GM23338 (cell line): ENCODE measurements around the gene SPATC1L. TPM values are rescaled to one million over a fixed set of nuclear protein-coding genes. Genes with fewer than 3 reads are reported as not detected.

Source experiments
- ATAC-seq: fragments of 200-7000 bp; cut with Tn5 transposase; 3 replicates; pipeline ENCODE4 v1.9.1; 2020
- DNase-seq: peaks from one replicate; pipeline ENCODE4 v3.0.0-alpha.2; 2015; ENCODE audit warnings: low spot score
- H2AFZ ChIP-seq: fragments of 200-600 bp; sonication (generic); 2 replicates; pipeline ENCODE4 v1.8.0; 2016; ENCODE audit warnings: antibody characterized with exemption, mild to moderate bottlenecking, moderate library complexity
- H3F3A ChIP-seq: fragments of 200-600 bp; sonication (generic); replicated peaks from 2 replicates; pipeline ENCODE4 v1.8.0; 2017; ENCODE audit warnings: antibody characterized with exemption, mixed run types, low read depth
- H3K27ac ChIP-seq: fragments of 200-600 bp; sonication (generic); 2 replicates; pipeline ENCODE4 v1.6.1; 2016; ENCODE audit warnings: low read depth
- H3K27me3 ChIP-seq: fragments of 200-600 bp; sonication (generic); 2 replicates; pipeline ENCODE4 v1.8.0; 2016; ENCODE audit warnings: mild to moderate bottlenecking, mixed run types, moderate library complexity; ENCODE audit not compliant: insufficient read depth
- H3K36me3 ChIP-seq: fragments of 200-600 bp; sonication (generic); 2 replicates; pipeline ENCODE4 v1.8.0; 2016; ENCODE audit warnings: mild to moderate bottlenecking; ENCODE audit not compliant: insufficient read depth
- H3K4me1 ChIP-seq: fragments of 200-600 bp; sonication (generic); 2 replicates; pipeline ENCODE4 v1.8.0; 2016; ENCODE audit warnings: mild to moderate bottlenecking, moderate library complexity; ENCODE audit not compliant: insufficient read depth
- H3K4me2 ChIP-seq: fragments of 200-600 bp; sonication (generic); 2 replicates; pipeline ENCODE4 v1.7.1; 2017; ENCODE audit warnings: mixed run types
- H3K4me3 ChIP-seq: fragments of 200-600 bp; sonication (generic); 2 replicates; pipeline ENCODE4 v1.6.1; 2016; ENCODE audit warnings: mixed run types
- H3K79me2 ChIP-seq: fragments of 200-600 bp; sonication (generic); replicated peaks from 2 replicates; pipeline ENCODE4 v1.8.0; 2017; ENCODE audit warnings: mild to moderate bottlenecking; ENCODE audit not compliant: insufficient read depth
- H3K9me2 ChIP-seq: fragments of 200-600 bp; sonication (generic); 2 replicates; pipeline ENCODE4 v1.8.0; 2017; ENCODE audit not compliant: insufficient read depth
- H4K20me1 ChIP-seq: fragments of 200-600 bp; sonication (generic); replicated peaks from 2 replicates; pipeline ENCODE4 v1.8.0; 2017; ENCODE audit warnings: mild to moderate bottlenecking; ENCODE audit not compliant: insufficient read depth
- H3K27ac Mint-ChIP-seq: 2 replicates; pipeline ENCODE4 v1.8.0; 2020; ENCODE audit warnings: inconsistent platforms, mild to moderate bottlenecking, moderate library complexity, mixed read lengths
- H3K27me3 Mint-ChIP-seq: 3 replicates; pipeline ENCODE4 v1.8.0; 2022; ENCODE audit warnings: low read depth, mild to moderate bottlenecking, moderate library complexity, mixed read lengths, inconsistent platforms; ENCODE audit not compliant: insufficient read depth, poor library complexity
- H3K36me3 Mint-ChIP-seq: 3 replicates; pipeline ENCODE4 v1.8.0; 2021; ENCODE audit warnings: low read depth, mild to moderate bottlenecking, inconsistent platforms, moderate library complexity, mixed read lengths
- H3K4me1 Mint-ChIP-seq: 3 replicates; pipeline ENCODE4 v1.8.0; 2020; ENCODE audit warnings: mild to moderate bottlenecking, inconsistent platforms, mixed read lengths
- H3K4me3 Mint-ChIP-seq: 3 replicates; pipeline ENCODE4 v1.8.0; 2021; ENCODE audit warnings: moderate library complexity, mild to moderate bottlenecking, inconsistent platforms, mixed read lengths
- H3K9me3 Mint-ChIP-seq: 3 replicates; pipeline ENCODE4 v1.8.0; 2020; ENCODE audit warnings: moderate library complexity, mild to moderate bottlenecking, inconsistent platforms, mixed read lengths
- CREB1 ChIP-seq: fragments of 250-450 bp; sonication (Bioruptor Pico); IDR thresholded peaks from 2 replicates; pipeline ENCODE4 v1.5.0; 2020; ENCODE audit warnings: low read depth, mild to moderate bottlenecking, moderate library complexity
- CTCF ChIP-seq, 2 experiments: fragments of 200-600 bp in 1 of 2; sonication (generic) in 1 of 2; conservative IDR thresholded peaks; 2 replicates each; pipeline versions ENCODE4 v1.5.1 to v1.6.1; 2016 to 2017; ENCODE audit warnings: antibody characterized with exemption in 2 of 2, low read depth in 2 of 2, mild to moderate bottlenecking in 2 of 2, moderate library complexity in 1 of 2
- ETS1 ChIP-seq: IDR thresholded peaks from 2 replicates; pipeline ENCODE4 v1.6.1; 2016; ENCODE audit warnings: antibody characterized with exemption
- EZH2 ChIP-seq: fragments of 200-600 bp; sonication (generic); IDR thresholded peaks from one replicate; pipeline ENCODE4 v1.8.0; 2017; ENCODE audit warnings: antibody characterized with exemption, mild to moderate bottlenecking, low read depth; ENCODE audit not compliant: unreplicated experiment
- EZH2phosphoT487 ChIP-seq: fragments of 200-600 bp; sonication (generic); IDR thresholded peaks from one replicate; pipeline ENCODE4 v1.8.1; 2018; ENCODE audit warnings: antibody characterized with exemption; ENCODE audit not compliant: unreplicated experiment
- JUNB ChIP-seq: IDR thresholded peaks from one replicate; pipeline ENCODE4 v1.6.1; 2016; ENCODE audit warnings: antibody characterized with exemption; ENCODE audit not compliant: unreplicated experiment
- NANOG ChIP-seq: IDR thresholded peaks from 2 replicates; pipeline ENCODE4 v1.6.1; 2016; ENCODE audit warnings: antibody characterized with exemption, borderline replicate concordance
- POLR2AphosphoS5 ChIP-seq: IDR thresholded peaks from 2 replicates; pipeline ENCODE4 v1.6.1; 2016; ENCODE audit warnings: antibody characterized with exemption, low read depth
- REST ChIP-seq: IDR thresholded peaks from one replicate; pipeline ENCODE4 v1.6.1; 2018; ENCODE audit warnings: antibody characterized with exemption; ENCODE audit not compliant: unreplicated experiment
- STAT1 ChIP-seq: IDR thresholded peaks from one replicate; pipeline ENCODE4 v1.6.1; 2016; ENCODE audit warnings: antibody characterized with exemption; ENCODE audit not compliant: unreplicated experiment
- ZNF114 ChIP-seq: fragments of 250-450 bp; sonication (Bioruptor Pico); IDR thresholded peaks from 2 replicates; pipeline ENCODE4 v1.5.0; 2020; ENCODE audit warnings: mild to moderate bottlenecking, moderate library complexity
- ZNF331 ChIP-seq: fragments of 250-450 bp; sonication (Bioruptor Pico); IDR thresholded peaks from 2 replicates; pipeline ENCODE4 v1.5.0; 2020; ENCODE audit warnings: low read depth, mild to moderate bottlenecking, moderate library complexity
- ZNF462 ChIP-seq: fragments of 250-450 bp; sonication (Bioruptor Pico); IDR thresholded peaks from 2 replicates; pipeline ENCODE4 v1.5.0; 2020; ENCODE audit warnings: mild to moderate bottlenecking, moderate library complexity
- polyA plus RNA-seq: library from polyadenylated mRNA; unstranded; fragments of >200 nt; fragmentation: Nextera tagmentation; extraction: Ambion mirVana; gene quantifications from 2 replicates; pipeline ENCODE4 v1.2.1, GENCODE V29; 2016
- total RNA-seq: library from RNA; depleted of rRNA; stranded (reverse); fragments of >200 nt; shearing (Covaris generic); gene quantifications from 2 replicates; pipeline ENCODE4 v1.2.3, GENCODE V29; 2014

Gene SPATC1L
- total and polyA plus RNA-seq, 2 experiments from 2014 or later, result 37.6 to 70.2 TPM

- Mint-ChIP-seq H3K27ac (peak overlapping the region; percentile 36; the same call in 1 of the 2 replicates), H3K36me3 (peaks cover 19% of the 10 kb centered on the region)
- TF ChIP-seq EZH2phosphoT487 (no peak), ETS1 (no peak), STAT1 (no peak), ZNF114 (CRISPR knock-in tag) (no peak), CREB1 (no peak), POLR2AphosphoS5 (no peak), REST (no peak), ZNF462 (CRISPR knock-in tag) (no peak), NANOG (no peak), CTCF (conservative IDR thresholded peaks at IDR 0.05; ENCODE audit: low read depth in 2 of 2) (no peak), ZNF331 (CRISPR knock-in tag) (no peak), EZH2 (no peak), JUNB (no peak)
Observed at GRCh38 chr21:46187814-46188213, 3.6 kb upstream of the SPATC1L start.

More at GRCh38 chr21:46187814-46188213, 3.6 kb upstream of the SPATC1L start:
- H3K4me3 ChIP-seq, result no peak overlapping the region
- 0 out of 2 replicates have a peak, but pooled peaks cover 4% of the 10 kb centered on the region for H3F3A ChIP-seq
- H4K20me1 ChIP-seq, result peaks cover 3% of the 10 kb centered on the region; the same call in 1 of the 2 replicates
- ATAC-seq (no peak), DNase-seq (no peak)
- no peaks in the 10 kb centered on the region for H3K79me2 ChIP-seq
- Mint-ChIP-seq H3K27me3 (peaks cover 6% of the 10 kb centered on the region), H3K4me3 (no peak overlapping the region; the same call in 2 of the 3 replicates), H3K9me3 (no peaks in the 10 kb centered on the region), H3K4me1 (peaks cover 19% of the 10 kb centered on the region)
- peaks cover 11% of the 10 kb centered on the region; the same call in 1 of the 2 replicates for H3K4me1 ChIP-seq
- H3K4me2 ChIP-seq, result no peak overlapping the region
- H3K9me2 ChIP-seq, result no peaks in the 10 kb centered on the region
- H3K27me3 ChIP-seq, result no peaks in the 10 kb centered on the region
- no peak overlapping the region for H2AFZ ChIP-seq
- H3K27ac ChIP-seq, result peak overlapping the region; percentile 75; the same call in 1 of the 2 replicates
- no peaks in the 10 kb centered on the region for H3K36me3 ChIP-seq
